GM18867 (cell line): ENCODE data around the gene OR4N2.
"Not testable (repeated sequence)": the region's sequence is repeated elsewhere in the genome, so short reads cannot be mapped to it uniquely, and the experiment has no call there.

Source experiments
- ATAC-seq: cut with Tn5 transposase; IDR thresholded peaks from one replicate; pipeline ENCODE4 v1.9.1; 2021; ENCODE audit warnings: mild to moderate bottlenecking, moderate library complexity; ENCODE audit not compliant: unreplicated experiment

The OR4N2 gene, protein sequence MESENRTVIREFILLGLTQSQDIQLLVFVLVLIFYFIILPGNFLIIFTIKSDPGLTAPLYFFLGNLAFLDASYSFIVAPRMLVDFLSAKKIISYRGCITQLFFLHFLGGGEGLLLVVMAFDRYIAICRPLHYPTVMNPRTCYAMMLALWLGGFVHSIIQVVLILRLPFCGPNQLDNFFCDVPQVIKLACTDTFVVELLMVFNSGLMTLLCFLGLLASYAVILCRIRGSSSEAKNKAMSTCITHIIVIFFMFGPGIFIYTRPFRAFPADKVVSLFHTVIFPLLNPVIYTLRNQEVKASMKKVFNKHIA

DNA sequence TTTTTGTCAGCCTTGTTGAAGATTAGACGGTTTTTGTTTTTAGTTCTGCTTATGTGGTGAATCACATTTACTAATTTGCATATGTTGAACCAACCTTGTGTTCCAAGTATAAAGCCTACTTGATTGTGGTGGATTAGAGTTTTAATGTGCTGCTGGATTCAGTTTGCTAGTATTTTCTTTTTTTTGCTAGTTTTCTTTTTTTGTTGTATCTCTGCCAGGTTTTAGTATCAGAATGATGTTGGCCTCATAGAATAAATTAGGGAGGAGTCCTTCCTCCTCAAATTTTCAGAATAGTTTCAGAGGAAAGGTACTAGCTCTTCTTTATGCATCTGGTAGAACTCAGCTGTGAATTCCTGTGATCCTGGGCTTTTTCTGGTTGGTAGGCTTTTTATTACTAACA is at the start of gene OR4N2:
TSS of gene OR4N2 (plus strand) at position 301 of the 400 bp plus-strand sequence. CDS start 23,679 bp downstream, outside the sequence.
- not testable (repeated sequence) for ATAC-seq

DNA sequence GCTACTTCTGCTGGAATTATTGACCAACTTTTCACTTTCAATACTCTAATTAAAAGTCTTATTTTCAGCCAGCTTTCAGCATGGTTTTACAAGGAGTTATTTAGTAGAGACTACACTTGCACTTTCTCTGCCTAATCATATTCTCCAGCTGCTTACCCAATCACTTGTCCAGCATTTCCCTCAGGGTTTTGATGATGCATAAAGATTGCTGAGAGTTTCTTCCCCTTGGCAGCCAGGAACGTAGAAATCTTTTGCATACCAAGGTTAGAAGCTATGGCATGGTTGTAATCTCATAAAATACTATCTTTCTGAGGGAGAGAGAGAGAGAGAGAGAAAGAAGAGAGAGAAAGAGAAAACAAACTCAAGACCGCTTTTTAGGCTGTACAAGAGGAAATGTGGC is 49.4 kb upstream of the OR4N2 start:
- ATAC-seq: no peak

DNA sequence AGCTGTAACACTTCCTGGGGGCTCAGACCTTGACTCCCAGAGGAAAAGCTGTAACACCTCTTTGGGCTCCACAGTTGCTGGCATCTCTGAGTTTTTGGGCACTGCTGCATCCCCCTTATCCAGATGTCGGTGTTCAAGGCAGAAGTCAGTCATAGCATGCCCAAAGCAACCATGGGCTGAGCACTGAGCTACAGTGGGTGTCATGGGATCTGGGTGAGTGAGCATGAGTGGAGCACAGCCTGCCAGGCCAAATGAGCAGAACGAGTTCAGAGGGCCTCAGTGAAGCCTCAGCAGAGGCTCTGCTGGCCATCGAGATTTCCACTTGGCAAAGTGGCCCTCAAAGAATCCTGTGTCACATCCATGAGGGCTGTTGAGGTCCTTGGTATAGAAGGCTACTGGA is 32.1 kb upstream of the OR4N2 start:
- ATAC-seq: not testable (repeated sequence)

DNA sequence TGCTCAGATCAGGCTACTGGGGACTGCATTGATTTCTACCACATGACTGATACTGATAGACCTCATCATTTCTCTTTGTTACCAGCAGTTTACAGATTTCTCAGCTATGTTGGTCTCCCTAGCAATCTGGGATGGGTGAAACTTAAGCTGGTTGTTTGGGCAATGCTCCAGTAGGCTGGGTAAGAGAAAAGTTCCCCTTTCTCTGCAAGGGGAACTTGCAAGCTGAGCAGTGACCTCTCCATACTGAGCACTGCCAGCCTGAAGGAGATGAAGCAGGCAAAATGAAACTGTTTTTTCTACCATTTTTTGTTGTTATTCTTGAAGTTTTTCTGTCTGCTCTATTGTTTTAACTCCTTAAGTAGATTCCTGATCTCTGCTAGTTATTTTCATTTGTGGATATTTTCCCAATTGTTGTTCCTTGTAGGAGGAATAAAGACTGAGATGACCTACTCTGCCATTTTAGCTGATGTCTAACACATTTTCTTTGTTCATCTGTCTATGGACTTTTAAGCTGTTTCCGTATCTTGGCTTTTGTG is 31.6 kb upstream of the OR4N2 start:
- ATAC-seq: peak; percentile 51

DNA sequence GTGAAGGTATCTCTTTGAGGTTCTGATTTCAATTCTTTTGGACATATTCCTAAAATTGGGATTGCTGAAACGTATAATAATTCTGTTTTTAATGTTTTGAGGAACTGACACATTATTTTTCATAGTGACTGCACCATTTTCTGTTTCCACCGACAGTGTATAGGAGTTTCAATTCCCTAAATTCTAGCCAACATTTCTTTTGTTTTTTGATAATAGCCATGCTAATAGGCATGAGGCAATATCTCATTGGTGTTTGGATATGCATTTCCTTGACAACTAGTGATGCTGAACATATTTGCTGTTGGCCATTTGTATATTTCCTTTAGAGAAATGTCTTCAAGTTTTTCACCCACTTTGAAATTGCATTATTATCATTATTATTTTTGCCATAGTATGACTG is 31.1 kb upstream of the OR4N2 start:
- ATAC-seq: peak; percentile 88

DNA sequence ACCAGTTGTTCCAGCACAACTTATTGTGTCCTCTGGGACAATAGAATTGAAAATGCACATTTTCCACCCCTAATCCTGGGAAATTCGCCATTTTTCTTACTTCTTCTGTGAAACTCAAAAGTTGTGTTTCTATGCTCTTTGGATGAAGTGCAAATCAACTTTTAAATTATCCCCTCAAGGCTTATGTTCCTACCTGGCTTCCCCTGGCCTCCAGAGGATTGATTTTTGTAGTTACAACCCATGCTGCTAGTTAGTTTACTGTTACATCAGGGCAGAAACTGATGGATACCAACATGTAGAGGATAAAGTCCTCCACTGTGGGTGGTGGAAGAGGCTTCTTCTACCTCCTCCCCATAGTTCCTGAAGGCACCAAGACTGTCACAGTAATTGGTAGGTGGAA is 30.4 kb upstream of the OR4N2 start, which contains the start of gene OR4M1:
TSS of gene OR4M1 (plus strand) at position 301 of the 400 bp plus-strand sequence. CDS start 6,819 bp downstream, outside the sequence.
- not testable (repeated sequence) for ATAC-seq

DNA sequence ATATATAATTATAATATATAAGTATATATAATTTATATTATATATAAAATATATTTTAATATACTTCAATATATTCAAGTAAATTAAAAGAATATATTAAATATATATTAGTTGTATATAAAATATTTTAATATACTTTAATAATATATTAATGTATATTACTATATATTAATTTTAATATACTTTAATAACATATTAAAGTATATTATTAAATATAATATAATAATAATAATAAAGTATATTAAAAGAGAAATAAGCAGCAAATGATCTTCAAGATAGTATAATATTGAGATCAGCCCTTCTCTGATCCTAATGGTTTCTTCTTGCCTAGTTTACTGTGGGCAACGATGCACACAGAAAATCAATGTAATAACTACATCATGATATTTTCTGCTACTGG is 28.0 kb upstream of the OR4N2 start:
- no peak for ATAC-seq

DNA sequence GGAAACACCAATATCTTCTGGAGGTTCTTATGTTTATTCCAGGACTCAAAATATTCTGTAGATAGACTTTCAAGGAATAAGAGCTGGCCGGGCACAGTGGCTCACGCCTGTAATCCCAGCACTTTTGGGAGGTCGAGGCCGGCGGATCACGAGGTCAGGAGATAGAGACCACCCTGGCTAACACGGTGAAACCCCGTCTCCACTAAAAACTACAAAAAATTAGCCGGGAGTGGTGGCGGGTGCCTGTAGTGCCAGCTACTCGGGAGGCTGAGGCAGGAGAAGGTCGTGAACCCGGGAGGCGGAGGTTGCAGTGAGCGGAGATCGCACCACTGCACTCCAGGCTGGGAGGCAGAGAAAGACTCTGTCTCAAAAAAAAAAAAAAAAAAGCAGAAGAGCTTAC is 17.7 kb upstream of the OR4N2 start:
- not testable (repeated sequence) for ATAC-seq

DNA sequence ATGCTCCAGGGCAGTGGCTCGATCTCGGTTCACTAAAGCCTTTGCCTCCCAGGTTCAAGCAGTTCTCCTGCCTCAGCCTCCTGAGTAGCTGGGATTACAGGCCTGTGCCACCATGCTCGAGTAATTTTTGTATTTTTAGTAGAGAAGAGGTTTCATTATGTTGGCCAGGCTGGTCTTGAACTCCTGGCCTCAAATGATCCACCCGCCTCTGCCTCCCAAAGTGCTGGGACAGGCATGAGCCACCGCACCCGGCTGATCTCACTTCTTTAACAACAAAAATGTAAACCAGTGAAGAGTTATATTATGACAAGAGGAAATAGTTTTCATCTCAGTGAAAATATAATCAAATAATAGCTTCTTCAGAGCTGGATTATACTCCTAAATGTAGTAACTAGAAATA is 16.3 kb upstream of the OR4N2 start:
- ATAC-seq: not testable (repeated sequence)

DNA sequence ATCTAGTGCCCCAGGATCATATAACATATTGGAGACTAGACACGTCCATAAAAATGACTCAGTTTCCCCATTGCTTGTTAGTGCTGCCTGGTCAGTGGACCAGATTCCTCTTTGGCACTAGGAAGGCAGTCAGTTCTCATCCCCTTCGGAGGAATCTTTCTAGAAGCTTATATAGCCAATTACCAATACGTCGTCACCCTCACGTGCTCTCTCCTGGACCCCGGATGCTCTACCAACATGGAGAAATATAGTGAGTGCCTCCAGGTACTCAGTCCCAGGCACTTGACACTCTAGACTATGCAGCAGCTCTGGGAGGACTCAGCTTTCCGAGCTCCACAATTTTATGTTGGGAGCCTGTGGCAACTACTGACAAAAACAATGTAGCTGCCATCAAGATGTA is 15.4 kb upstream of the OR4N2 start:
- not testable (repeated sequence) for ATAC-seq

DNA sequence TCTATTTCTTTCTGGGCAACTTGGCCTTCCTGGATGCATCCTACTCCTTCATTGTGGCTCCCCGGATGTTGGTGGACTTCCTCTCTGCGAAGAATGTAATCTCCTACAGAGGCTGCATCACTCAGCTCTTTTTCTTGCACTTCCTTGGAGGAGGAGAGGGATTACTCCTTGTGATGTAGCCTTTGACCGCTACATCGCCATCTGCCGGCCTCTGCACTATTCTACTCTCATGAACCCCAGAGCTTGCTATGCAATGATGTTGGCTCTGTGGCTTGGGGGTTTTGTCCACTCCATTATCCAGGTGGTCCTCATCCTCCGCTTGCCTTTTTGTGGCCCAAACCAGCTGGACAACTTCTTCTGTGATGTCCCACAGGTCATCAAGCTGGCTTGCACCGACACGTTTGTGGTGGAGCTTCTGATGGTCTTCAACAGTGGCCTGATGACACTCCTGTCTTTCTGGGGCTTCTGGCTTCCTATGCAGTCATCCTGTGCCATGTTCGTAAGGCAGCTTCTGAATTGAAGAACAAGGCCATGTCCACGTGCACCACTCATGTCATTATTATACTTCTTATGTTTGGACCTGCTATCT is 7.0 kb upstream of the OR4N2 start:
- ATAC-seq: not testable (repeated sequence)

DNA sequence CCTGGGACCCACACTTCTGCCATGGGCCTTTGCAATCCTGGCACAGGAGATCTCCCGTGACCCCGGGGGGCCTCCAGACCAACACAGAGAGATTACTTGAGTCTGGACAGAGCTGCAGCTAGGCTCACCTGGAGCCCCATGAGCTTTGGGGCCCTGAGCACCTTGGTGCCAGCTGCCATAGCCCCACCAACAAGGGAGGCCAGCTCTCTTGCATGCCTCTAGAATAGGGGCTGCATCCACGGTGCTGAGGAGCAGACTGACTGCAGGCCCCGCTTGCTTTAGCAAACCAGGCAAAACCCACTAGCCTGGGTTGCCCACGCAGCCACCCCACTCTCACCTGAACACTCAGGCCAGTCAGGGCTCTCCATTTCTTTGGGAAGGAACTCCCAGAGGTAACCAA is 3.7 kb upstream of the OR4N2 start:
- ATAC-seq: no peak

DNA sequence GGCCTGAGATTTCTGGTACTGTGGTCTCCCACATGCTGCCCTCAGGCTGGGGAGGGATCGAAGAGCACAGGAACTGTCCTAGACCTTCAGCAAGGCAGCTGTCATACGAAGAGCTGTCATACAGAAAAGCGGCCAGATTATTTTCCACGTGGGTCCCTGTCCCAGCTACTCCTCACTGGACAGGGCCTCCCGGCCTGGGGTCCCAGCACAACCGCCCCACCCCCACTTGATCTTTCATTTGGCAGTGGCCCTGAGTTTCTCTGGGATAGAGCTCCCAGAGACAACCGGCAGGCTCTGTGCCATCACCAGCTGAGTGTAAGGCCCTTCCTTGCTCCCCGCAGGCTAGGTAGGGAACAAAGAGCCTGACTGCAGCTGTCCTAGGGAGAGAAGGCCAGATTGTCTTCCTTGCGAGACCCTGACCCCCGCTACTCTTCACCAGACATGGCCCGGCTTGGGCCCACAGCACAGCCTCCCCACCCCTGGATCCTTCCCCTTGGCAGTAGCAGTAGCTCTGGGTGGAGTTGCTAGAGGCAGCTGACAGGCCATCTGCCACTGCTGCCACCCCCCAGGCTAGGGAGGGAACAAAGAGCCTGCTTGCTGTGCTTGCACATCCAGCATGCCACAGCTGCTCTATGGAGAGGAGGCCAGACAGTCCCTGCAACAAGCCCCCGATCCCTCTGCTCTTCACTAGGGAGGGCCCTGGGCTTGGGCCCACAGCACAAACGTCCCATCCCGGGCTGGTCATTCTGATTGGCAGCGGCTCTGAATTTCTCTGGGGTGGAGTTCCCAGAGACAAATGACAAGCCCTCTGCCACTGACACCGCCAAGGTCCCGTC is 3.1 kb upstream of the OR4N2 start:
- no peak for ATAC-seq

DNA sequence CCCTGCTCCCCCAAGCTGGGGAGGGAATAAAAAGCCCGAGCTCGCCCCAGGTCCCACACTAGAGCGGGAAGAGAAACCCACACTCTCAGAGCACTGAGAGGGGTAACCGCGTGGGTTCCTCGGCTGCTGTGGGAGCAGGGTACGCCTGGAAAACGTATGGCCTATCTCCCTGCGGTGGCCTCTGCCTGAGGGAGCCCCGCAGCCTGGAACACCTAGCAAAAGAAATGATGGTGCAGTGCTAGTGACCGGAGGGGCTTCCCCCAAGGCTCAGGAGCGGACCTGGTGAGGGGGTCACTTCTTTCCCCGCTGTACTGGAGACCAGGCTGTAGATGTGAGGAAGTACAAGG is 2.5 kb upstream of the OR4N2 start:
- no peak for ATAC-seq

DNA sequence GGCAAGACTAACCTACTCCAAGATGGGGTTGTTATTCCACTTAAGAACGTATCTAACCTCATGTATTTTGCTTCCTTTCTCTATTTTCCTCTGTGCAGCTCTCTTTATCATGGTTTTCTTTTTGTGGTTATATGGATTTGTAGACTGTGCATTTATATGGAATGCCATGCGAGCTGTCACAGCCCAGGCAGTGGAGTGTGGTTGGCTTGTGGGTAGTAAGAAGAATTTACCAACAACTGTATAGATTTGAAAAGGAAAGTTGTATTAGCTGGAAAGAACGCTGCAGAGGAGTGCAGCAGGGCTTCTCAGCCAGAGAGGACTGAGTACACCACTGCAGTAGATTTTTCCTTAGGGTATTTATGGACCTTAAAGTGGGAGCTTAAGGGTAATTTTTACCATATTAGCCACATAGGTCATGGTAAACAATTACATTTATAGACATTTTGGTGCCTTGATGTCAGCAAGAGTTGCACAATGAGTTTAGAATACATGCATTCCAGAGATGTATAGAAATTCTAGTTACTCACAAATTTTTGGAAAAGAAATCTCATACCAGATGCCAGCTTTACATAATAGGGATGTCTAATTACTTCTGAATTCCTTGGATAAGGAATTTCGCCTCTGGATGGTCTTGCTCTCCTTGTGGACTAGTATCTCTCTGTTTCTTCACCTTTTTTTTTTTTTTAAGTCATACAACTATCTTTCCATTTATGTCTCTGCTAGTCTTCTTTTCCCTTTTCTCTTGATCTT is 9.8 kb downstream of the OR4N2 start:
- ATAC-seq: not testable (repeated sequence)

DNA sequence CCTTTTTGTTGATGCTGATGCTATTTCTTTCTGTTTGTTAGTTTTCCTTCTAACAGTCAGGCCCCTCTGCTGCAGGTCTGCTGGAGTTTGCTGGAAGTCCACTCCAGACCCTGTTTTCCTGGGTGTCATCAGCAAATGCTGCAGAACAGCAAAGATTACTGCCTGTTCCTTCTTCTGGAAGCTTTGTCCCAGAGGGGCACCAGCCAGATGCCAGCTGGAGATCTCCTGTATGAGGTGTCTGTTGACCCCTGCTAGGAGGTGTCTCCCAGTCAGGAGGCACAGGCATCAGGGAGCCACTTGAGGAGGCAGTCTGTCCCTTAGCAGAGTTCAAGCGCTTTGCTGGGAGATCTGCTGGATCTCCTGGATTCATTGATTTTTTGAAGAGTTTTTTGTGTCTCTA is 16.3 kb downstream of the OR4N2 start:
- ATAC-seq: not testable (repeated sequence)

DNA sequence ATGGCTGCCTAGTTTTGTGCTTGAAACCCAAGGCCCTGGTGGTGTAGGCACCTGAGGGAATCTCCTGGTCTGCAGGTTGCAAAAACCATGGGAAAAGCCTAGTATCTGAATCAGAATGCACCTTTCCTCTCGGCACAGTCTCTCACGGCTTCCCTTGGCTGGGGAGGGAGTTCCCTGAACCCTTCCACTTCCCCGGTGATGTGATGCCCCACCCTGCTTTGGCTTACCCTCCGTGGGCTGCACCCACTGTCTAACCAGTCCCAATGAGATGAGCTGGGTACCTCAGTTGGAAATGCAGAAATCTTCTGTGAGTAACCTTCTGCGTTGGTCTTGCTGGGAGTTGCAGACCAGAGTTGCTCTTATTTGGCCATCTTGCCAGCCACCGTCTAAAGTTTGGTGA is 17.4 kb downstream of the OR4N2 start:
- ATAC-seq: not testable (repeated sequence)

DNA sequence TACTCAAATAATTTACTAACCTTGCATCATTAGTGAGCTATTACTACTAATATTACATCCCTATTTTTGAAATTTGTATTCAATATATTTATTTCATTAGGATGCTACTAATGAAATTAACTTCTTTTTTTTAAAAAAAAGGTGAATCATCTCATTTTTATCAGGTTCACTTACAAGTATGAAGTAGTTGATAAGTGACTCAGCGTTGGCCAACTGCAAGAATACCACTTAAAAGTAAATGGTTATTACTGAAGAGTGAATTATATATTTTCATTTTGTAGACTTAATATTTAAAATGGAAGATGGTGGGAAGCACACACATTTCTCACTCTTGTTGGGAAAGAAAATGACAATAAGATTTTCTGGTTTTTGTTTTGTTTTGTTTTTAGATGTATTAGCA is 19.6 kb downstream of the OR4N2 start:
- ATAC-seq: no peak

DNA sequence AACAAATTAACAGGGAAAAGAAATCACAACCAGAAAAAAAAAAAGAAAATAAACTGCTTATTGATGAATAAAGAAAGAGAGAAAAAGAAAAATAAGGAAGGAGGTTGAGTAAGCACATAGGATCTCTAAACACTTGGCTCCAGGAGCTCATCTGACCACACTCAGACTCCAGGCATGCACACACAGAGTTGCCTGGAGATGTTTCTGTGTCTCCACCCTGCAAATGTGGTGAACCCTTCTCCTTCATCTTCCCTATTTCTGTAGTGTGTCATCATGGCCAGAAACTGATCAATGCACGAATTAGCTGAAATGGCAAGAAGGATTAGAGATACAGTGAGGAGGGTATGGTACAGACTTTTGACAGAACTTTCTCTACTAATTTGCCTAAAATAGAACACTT is 20.2 kb downstream of the OR4N2 start:
- ATAC-seq: no peak

DNA sequence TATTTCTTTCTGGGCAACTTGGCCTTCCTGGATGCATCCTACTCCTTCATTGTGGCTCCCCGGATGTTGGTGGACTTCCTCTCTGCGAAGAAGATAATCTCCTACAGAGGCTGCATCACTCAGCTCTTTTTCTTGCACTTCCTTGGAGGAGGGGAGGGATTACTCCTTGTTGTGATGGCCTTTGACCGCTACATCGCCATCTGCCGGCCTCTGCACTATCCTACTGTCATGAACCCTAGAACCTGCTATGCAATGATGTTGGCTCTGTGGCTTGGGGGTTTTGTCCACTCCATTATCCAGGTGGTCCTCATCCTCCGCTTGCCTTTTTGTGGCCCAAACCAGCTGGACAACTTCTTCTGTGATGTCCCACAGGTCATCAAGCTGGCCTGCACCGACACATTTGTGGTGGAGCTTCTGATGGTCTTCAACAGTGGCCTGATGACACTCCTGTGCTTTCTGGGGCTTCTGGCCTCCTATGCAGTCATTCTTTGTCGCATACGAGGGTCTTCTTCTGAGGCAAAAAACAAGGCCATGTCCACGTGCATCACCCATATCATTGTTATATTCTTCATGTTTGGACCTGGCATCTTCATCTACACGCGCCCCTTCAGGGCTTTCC is 24.2 kb downstream of the OR4N2 start:
- ATAC-seq: not testable (repeated sequence)
